Amniotic epithelial cell (primary cell): ENCODE measurements around the gene ASGR1.

Experiments used
- DNase-seq: peaks from one replicate; pipeline ENCODE4 v3.0.0-alpha.2; 2010; ENCODE audit warnings: low read depth

The ASGR1 gene

DNA sequence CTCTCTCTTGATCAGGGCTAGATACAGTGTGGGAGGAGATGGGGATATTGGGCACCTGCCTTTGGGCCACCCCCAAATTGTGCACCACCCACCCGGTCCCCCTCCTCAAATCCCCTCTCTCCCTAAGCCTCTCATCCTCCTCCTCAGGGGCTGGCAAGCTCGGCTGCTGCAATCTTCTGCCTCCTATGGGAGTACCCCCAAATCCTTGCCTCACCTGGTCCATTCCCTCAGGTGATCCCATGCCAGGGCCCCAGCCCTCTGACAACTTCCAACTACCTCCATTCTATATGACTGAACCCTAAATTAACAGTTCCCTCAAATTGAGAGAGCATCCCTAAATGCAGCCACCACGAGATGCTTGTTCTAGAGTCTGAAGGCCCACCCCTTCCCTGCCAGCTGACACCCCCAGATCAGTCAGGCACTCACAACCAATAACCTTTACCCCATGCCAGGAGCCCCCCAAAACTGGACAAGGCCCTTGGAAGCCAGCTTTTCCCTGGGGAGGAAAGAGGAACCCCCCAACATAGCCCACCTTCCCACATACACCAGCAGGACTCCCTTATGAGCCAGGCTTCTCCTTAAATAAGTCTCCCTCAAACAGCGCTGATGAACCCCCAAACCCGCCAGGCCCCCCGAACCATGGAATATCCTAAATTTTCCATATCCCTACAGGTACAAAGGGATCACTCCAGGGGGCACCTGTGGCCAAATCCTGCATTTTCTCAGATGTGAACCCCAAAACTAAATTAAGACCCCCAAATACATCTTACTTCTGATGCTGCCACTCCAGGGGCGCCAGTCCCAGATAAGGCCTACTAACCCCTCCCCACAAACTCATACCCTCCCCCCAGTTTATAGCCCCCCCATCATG lies 37.3 kb upstream of the ASGR1 start:
- DNase-seq, result no peak

DNA sequence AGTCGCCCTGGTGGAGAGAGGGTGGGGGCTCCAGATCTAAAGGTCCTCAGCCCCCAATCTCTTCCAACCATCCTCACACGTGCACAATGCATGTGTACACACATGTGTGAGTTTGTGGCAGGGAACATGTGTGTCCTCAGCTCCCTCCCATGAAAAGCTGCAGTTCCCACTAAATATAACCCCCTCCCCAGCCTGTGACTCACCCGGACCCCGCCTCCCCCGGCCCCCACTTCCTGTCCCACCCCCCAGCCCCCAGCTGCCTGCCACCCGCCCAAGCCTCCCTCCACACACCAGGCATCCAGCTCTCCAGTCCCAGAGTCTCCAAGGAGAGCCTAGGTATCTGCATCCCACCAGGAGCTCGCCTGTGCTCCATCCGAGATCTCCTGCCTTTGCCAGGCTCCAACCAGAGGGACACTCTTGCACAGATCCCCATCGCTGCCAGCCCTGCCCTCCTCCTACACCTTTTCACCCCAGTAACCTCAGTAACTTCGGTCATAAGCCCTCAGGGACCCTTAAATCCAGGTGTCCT lies 36.5 kb upstream of the ASGR1 start:
- no peak for DNase-seq

DNA sequence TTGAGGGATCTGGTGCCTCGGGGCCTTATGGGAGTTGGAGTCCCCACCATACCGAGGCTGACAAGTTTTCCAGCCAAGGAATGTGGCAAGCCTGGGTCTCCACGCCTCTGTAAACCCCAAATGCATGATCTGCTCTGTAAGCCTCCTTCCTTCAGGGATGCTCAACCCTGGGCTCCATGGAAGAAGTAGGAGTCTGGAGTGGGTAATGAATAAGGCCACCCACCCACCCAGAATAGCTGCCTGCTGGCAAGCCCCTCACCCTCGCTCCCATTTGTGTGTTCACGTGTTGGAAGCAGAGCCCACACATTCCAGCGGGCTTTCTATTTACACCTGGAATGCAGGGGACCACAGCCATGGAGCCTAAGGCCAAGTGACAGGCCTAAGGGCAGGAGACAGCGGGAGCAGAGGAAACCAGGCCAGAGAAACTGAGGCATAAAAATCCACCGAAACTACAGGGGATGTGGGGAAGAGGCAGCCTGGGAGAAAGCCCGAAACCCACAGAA lies 36.0 kb upstream of the ASGR1 start:
- DNase-seq, result no peak

DNA sequence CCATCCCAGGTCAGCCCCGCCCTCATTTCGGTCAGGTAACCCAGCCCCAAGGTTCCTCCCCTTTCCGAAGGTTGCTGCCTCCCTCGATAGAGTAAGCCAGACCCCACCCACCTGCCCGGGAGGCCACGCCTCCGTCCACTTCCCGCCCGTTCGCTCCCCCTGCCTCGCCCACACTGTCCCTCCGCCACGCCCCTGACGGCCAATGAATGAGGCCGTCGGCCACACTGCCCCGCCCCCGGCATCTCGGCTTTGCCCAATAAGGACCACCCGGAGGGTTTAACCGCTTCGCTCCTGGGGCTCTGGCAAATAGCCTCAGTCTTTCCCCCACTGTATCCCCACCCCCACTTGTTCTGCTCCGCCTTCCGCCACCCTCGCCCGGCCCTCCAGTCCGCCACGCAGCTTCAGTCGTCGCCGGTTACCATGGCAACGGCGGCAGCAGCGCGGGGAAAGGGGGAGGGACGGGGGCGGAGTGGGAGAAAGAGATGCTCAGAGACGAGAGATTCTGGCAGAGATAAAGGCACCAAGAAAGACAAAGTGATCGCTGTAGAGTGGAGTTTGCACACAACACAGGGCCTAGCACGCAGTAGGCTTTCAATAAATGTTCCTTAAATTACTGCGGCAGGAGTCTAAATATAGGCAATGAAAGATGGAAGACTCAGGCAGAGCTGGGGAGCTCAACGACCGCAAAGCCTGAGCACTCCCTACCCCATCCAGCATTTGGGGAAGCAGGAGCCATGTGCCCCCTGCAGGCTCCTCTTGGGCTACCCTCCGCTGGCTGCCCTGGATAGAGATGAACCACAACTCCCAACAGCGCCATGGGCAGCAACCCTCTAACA lies 35.3 kb upstream of the ASGR1 start:
- peak; percentile 95 for DNase-seq

DNA sequence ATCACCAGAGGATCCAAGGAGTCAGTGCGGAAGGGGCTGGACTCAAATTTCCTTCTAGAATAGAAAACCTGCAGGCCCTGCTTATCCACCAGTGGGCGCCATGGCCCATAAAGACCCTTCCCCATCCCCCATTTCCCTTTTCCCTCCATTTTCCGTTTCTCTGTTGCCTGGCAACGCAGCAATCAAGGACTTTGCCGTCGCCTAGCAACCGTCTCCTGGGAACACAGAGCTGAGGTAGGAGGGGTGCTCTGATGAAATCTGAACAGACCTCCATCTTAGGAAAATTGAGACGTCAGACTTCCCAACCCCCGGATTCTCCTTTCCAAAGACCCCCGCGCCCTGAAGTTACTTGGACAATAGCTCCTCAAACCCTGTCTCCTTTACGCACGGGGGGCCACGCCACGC lies 34.7 kb upstream of the ASGR1 start:
- peak; percentile 82 for DNase-seq

DNA sequence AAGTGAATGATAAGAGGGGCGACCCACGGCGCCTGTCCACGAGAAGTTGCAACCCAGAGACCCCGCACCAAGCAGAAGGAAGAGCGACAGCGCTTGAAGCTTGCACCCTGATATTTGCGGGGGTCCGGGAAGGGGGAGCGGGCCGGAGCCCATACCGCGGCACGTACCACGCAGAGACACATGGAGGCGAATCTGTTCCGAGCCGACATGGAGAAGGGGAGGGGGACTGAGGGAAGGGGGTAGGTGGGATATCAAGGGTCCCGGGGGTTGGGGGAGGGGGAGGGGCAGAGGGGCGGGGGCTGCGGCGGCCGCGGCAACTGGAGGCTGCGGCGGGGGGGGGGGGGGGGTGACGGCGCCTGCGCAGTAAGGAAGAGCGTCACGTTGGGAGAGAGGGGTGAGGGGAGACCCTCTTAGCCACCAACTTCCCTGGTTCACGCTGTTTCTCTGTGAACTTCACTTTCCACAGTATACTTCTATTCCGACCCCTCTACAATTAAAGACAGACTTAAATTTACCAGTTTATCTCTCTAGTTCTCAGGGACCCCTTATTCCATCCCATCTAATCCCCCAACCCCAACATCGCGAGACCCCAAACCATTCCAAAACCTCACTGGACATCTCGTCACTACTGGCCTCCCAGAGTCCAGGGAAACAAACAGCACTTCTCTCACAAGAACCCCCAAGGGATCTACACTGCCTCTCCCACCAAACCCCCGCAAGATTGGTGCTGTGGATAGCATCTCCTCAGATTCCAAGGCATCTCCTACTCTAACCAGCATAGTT lies 32.5 kb upstream of the ASGR1 start:
- DNase-seq, result no peak

DNA sequence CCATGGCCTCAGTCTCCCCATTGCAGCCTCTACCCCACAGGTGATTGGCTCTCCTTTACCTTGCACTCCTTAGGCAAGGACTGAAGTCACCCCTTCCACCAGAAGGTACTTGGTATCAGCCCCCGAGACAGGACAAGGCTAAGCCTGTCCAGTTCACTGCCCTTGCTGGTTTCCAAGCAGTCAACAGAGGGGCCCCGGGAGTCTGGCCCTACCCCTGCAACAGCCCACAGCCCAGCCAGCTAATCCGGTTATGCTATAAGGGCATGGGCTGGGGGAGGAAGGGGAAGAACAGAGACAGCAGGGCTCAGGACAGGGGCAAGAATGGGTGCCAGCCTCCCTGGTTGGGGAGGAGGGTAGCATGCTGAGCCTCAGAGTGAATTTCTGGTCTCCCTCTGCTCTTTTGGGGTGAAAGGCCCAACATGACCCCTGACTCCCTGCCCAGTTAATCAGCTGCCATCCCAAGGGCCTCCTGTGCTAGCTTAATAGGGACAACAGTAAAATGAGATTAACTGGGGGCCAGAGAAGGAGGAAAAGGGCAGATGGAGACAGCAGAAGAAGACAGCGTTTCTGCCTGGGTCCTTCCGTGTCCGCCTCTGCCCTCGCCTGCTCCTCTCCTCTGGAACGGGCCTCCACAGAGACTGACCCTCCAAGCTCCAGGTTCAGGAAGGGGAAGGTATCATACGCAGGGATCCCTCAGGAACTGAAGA lies 29.7 kb upstream of the ASGR1 start:
- no peak for DNase-seq

DNA sequence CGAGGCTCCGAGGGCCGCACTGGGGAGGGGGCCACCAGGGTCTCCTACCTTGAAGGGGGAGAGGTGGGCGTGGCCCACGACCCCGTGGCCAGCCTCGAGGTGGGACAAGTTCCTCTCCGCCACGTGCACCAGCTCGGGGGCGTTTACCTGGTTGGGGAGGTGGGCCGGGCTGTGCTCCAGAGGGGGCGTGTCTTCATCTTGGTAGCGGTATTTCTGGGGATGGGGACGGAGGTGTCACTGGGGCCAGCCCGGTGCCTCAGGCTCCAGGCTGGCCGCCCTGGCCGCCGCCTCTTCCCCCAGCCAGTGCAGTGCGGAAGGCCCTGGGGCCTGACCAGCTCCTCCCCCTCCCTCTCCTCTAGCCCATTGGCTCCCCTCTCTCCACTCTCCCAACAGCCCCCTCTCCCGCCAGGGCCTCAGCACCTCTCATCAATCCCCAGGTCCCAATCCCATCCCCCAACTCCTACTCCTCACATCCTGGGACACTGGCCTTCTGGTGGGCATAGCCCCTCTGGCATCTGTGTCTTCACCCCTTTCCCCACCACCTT lies 28.9 kb upstream of the ASGR1 start:
- no peak for DNase-seq

DNA sequence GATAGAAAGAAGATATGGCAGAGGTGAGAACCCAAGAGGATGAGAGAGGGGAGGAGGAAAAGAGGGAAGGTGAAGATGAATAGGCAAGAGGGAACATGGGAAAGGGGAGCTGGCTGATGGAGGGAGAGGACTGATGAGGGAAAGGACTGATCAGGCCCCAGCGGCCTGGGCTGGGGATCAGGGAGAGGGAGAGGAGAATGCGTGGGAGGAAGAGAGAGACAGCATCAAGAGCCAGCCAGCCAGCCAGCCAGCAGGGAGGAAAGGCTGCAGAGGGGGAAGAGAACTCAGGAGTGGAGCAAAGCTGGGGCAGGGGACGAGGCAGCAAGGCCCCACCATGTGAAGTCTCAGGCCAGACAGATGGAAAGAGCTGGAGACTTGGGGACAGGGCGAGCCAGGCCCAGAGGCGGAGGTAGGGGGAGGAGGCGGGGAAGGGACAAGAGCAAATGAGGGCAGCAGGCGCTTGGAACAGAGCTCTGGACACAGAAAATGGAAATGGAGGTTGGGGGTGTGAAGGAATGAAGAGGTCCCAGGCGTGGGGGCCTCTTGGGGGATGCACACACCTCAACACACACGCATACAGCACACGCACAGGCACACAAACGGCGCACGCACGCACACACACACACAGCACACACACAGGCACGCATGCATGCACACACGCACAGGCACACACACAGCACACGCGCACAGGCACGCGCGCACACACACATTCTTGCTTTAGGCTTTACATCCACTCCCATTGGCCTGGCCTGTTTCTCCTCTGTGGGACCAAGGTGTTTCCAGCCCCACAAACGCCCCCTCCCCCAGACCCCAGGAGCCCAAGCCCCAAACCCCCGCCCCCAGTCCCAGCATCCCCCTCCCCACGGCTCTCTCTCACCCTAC lies 28.2 kb upstream of the ASGR1 start:
- peak; percentile 61 for DNase-seq

DNA sequence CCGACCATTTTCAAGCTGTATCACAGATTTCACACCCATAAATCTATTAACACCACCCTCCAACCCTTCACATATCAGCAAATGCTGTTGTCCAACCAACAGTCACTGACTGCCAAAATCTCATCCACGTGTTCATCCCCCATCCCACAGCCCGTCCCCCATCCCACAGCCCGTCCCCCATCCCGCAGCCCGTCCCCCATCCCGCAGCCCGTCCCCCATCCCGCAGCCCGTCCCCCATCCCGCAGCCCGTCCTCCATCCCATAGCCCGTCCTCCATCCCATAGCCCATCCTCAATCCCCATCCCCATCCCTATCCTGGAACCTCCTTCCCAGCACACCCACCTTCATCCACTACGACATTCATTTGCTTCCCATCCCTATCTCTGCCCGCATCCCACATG lies 26.4 kb upstream of the ASGR1 start:
- DNase-seq, result no peak

DNA sequence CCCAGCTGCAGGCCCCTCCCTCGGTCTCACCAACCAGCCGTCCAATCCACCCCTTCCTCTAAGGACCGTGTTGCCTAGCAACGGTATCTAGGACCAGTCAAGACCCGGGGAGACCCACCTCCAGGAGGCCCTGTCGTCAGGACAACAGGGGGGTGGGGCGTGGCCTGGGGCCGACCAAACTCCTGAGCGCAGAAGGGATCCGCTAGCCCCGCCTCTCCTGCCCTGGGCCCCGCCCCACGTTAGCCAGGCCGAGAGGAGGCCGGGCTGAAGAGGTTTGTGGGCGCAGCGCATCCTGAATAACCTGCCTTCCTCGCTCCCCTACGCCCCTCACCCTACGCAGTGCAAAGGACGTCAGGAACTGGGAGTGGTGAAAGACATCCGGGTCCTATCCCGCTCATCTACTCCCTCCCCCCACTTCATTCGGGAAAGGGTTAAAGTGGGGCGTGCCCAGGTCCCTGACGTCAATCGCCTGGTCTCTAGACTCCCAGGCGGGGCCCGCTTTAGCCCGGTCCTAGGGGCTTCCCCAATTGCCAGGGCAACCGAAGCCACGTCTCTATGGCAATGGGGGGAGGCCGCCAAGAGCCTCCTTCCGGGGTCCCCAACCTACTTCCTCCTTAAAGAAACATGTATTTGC lies 25.8 kb upstream of the ASGR1 start:
- peak; percentile 83 for DNase-seq

DNA sequence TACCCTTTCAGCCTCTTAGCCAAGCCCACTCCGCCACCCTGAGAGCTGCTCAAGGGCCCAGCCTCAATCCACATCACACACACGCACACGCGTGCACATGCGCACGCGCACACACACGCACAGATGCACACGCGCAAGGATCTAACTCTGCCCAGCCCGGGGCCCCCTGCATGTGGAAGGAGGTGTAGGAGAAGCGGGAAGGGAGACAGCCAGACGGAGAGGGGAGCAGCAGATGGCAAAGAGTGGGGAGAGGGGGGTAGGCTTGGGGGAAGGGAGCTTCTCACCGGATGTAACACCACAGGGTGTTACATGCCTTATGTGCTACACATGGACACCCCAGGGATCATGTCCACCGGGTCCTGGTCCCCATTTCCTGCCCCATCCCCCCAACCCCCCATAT lies 25.2 kb upstream of the ASGR1 start:
- no peak for DNase-seq

DNA sequence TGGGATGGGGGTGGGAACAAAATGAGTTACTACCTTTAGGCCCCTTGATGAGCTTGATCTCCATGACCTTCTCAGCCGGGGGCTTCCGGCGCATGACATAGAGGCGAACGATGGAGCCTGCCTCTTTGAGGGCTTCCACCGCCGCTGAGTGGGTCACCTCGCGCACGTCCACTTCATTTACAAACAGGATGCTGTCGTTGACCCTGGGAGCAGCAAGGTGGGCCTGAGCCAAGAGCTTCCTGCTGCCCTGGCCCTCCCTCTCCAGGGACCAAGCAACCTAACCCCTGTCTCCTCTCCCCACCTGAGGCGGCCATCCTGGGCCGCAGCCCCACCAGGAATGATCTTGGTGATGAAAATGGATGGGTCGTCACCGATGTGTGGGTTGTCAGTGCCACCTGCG lies 24.2 kb upstream of the ASGR1 start:
- no peak for DNase-seq

DNA sequence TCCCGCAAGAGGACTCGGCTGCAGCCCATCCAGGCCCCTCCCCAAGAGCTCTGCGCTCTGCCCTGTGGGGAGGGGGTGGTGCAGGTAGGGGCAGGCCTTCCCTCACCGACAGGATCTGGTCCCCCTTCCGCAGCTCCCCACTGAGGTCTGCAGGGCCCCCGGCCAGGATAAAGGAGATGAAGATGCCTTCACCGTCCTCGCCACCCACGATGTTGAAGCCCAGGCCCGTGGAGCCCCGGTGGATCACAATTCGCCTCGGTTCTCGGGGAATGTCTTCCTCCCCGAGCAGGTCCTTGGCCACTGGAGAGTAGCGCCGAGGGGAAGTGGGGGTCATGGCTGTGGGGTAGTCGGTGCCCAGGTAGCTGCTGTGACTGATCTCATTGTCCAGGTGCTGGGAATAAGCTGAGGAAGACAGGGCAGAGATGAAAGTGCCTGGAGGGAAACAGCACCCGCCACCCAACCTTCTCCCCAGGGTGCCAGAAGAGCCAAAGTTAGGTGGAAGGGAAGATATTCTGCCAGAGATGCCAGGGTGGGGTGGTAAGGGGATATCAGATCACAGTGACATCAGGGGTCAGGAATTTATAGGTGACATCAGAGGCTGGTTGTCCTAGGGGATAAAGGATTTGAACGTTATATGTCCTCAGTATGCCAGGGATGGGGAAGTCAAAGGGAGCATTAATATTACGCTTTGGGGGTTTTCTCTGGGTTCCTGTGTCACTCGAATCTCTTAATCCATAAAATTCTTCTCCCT lies 17.7 kb upstream of the ASGR1 start:
- DNase-seq, result no peak

DNA sequence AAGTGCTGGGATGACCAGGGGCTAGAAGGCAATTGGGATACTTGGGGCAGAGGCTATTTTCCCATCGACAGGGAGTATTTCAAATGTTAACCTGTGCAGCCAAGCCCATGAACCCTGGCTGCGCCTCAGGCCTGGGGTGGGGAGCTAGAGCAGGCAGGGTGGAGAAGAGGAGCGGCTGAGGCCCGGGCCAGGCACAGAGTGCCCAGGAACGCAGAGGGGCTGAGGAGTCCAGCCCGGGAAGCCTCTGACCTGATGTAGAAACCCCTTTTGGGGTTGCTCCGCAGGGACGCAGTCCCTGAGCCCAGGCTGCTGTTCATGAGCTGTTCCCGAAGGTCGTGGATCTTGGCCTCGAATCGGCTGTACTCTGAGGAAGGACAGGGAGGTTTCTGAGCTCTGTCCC lies 16.8 kb upstream of the ASGR1 start:
- no peak for DNase-seq

DNA sequence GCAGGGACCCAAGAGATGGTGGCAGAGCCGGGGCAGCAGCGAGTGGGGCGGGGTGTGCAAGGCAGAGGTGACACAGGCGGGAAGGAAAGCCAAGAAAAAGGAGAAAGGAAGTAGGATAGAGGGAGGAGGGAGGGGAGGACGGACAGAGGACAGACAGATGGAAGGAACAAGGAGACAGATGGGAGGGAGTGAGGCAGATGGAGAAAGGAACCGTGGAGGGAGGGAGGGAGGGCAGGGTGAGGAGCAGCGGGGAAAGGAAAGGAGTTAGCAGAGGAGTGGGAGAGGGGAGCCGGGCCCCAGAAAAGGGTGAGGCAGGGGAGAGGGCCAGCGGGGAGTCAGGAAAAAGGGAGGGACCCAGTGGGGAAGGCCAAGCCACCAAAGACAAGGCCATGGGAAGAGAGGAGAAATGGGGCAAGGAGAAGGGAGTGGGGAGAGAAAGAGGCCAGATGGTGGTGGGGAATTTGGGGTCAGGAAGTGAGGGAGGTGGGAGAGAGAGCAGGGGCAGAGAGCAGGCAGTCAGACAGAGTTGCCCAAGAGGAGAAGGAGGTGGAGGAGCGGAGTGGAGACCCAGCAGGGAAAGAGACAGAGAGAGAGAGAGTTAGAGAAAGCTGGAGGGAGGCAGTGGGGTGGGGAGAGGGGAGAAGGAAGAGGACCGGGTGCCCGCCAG lies 13.2 kb upstream of the ASGR1 start:
- no peak for DNase-seq

DNA sequence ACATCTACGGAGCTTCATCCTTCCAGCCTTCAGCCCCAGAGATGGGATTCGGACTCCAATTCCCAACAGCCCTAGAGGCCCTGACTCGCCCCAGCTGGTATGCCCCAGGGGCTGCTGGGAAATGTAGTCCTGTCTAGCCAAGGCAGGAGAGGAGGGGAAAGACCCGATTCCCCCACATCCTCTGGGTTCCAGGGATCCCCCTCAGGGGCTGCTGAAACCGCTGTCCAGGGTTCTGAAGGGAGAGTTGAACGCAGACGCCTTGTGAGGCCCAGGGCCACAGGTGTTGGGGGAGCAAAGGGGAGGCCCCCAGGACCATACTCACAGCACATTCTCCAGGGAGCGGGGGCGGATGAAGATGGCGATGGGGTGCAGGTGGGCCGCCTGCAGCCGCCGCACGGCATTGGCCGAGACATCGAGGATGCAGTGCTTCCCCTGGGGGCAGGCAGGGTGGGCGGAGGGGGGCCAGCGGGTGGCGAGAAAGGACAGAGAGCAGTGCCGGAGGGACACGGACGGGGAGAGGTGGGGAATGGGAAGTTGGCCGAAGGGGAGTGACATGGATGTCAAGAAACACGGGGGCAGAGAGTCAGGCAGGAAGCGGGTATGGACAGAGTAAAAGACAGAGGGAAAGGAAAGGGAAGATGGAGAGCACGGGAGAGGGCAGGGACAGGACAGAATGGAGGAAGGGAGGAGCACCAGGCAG lies 12.6 kb upstream of the ASGR1 start:
- peak; percentile 29 for DNase-seq

DNA sequence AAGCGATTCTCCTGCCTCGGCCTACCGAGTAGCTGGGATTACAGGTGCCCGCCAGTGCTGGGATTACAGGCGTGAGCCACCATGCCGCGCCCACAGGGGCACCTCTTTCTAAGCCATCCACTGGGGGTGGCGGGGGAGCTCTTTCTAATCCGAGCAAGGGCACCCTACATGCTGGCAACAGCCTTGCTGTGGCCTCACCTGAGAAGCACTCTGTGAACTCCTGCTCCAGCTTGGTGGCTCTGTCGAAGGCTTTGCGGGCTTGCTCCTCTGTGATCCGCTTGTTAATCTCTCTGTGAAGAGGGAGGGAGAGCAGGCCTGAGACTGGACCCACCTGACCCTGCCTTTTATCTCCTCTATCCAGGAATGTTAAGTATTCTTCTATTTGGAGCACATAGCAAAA lies 11.9 kb upstream of the ASGR1 start:
- no peak for DNase-seq
